Spleen (tissue), 11 donors: ENCODE data around the gene DNAH11. TPM values are rescaled to one million over a fixed set of nuclear protein-coding genes. Genes with fewer than 3 reads are reported as not detected.

ENCODE experiments used
- DNase-seq: peaks from one replicate; pipeline ENCODE4 v3.0.0-alpha.2; 2020
- H3K27ac ChIP-seq, 8 donors: fragments of 200-600 bp; sonication (generic) in 7 of 8; 1 replicate in 4 of 8; 2 replicates in 4 of 8; pipeline versions ENCODE4 v1.5.0 to v1.8.0; 2016 to 2021; ENCODE audit warnings: inconsistent platforms in 4 of 8, mild to moderate bottlenecking in 4 of 8, moderate library complexity in 1 of 8
- H3K27me3 ChIP-seq, 7 donors: fragments of 200-600 bp; sonication (generic) in 6 of 7; replicated peaks in 1 of 7; 1 replicate in 4 of 7; 2 replicates in 3 of 7; pipeline versions ENCODE4 v1.5.0 to v1.8.0; 2016 to 2021; ENCODE audit warnings: inconsistent platforms in 3 of 7, mild to moderate bottlenecking in 1 of 7
- H3K36me3 ChIP-seq, 6 donors: fragments of 200-600 bp; sonication (generic) in 5 of 6; 1 replicate in 4 of 6; 2 replicates in 2 of 6; pipeline versions ENCODE4 v1.5.0 to v1.8.0; 2016 to 2021; ENCODE audit warnings: inconsistent platforms in 2 of 6
- H3K4me1 ChIP-seq, 6 donors: fragments of 200-600 bp; sonication (generic) in 5 of 6; 1 replicate in 3 of 6; 2 replicates in 3 of 6; pipeline versions ENCODE4 v1.5.0 to v1.8.0; 2016 to 2021; ENCODE audit warnings: inconsistent platforms in 3 of 6
- H3K4me3 ChIP-seq, 8 donors: fragments of 200-600 bp; sonication (generic) in 7 of 8; 1 replicate in 4 of 8; 2 replicates in 4 of 8; pipeline versions ENCODE4 v1.5.0 to v1.8.0; 2016 to 2021; ENCODE audit warnings: inconsistent platforms in 4 of 8, mild to moderate bottlenecking in 4 of 8, moderate library complexity in 2 of 8
- H3K9me3 ChIP-seq, 8 donors: fragments of 200-600 bp; sonication (generic) in 7 of 8; 1 replicate in 4 of 8; 2 replicates in 4 of 8; pipeline versions ENCODE4 v1.5.0 to v1.8.0; 2016 to 2021; ENCODE audit warnings: inconsistent platforms in 4 of 8
- CTCF ChIP-seq, 11 experiments: fragments of 200-600 bp in 7 of 11; fragments of 450-650 bp in 4 of 11; sonication (generic) in 4 of 11; IDR thresholded peaks in 8 of 11; conservative IDR thresholded peaks in 3 of 11; 1 replicate in 7 of 11; 2 replicates in 4 of 11; pipeline versions ENCODE4 v1.4.0 to v1.8.0; 2016 to 2021; ENCODE audit warnings: antibody characterized with exemption in 11 of 11, inconsistent platforms in 4 of 11, mild to moderate bottlenecking in 1 of 11
- POLR2A ChIP-seq, 3 donors: fragments of 450-650 bp; IDR thresholded peaks; one replicate each; pipeline ENCODE4 v1.5.1; 2017; ENCODE audit warnings: antibody characterized with exemption in 3 of 3, mild to moderate bottlenecking in 1 of 3
- POLR2AphosphoS5 ChIP-seq, 3 donors: sonication (generic); formaldehyde crosslinking; IDR thresholded peaks; one replicate each; pipeline ENCODE4 v1.5.1; 2017; ENCODE audit warnings: antibody characterized with exemption in 3 of 3
- WGBS, 5 donors: extraction: QIAGEN DNeasy Blood & Tissue Kit in 3 of 5; methylation state at CpG; one replicate each; pipeline versions ENCODE4 v1.1.5 to v1.1.7; 2013 to 2018; 5-methylcytosine and 5-hydroxymethylcytosine counted together
- intact Hi-C: fragments of 100-400 bp; cut with DNase I; formaldehyde crosslinking; loops from one replicate; pipeline ENCODE4 v1.15.0; 2023; ENCODE audit warnings: low total_unique reads
- polyA plus RNA-seq, 3 donors: library from polyadenylated mRNA; stranded (reverse); fragments of 200-250 nt; gene quantifications; one replicate each; pipeline ENCODE4 v1.2.1, GENCODE V29; 2013
- total RNA-seq, 7 donors: library from RNA; depleted of rRNA in 3 of 7; stranded (reverse); fragments of >200 nt in 3 of 7; fragmentation: NEBNext Ultra II Directional in 4 of 7; extraction: Animal tissue kit (Norgen Biotek cat#: 25700) in 4 of 7; gene quantifications; one replicate each; pipeline versions ENCODE4 v1.1.0 to v1.2.1, GENCODE V29; 2016 to 2021
- donor health status: healthy with polysubstance abuse.
- donor health status: DM: no; HTN: no; CAD: no; lungs with moderate emphysema.
- donor health status: DM: no; HTN: no; CAD: no.
- donor health status: Bipolar disorder and iron deficiency.
- donor health status: healthy.
- donor health status: DM: no; HTN: no; CAD: no.
- donor health status: DM: yes; HTN: yes; CAD: no.

The DNAH11 gene
- total and polyA plus RNA-seq, 10 donors: 0.28 to 2.1 (median 0.88) TPM

DNA sequence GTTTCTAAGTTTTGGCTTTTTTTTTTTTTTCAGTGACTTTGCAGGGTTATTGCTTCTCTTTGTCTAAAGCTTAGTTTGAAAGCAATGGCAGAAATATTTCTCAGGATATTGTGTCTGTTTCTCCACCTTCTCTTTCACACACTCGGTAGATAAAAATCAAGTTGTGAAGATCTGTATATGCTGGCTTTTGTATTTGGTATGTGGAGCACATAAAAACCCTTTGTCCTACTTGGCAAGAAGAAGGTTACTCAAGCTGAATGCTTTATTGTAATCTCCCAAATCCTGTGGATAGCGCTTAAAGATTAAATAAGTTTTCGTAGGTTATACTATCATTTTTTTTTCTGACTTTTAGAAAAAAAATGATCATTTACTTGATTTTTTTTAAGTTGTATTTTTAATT lies 230.5 kb downstream of the DNAH11 start:
- H3K9me3 ChIP-seq: no peaks in the 10 kb centered on the region
- intact Hi-C loops: no loop called here
- no peaks in the 10 kb centered on the region for H3K4me1 ChIP-seq
- no peak for DNase-seq
- no peak overlapping the region for H3K4me3 ChIP-seq
- H3K36me3 ChIP-seq: no peaks in the 10 kb centered on the region
- TF ChIP-seq POLR2AphosphoS5 (IDR thresholded peaks at IDR 0.05) (no peak), CTCF (IDR thresholded peaks at IDR 0.05 in 8 of 11, conservative IDR thresholded peaks at IDR 0.05 in 3 of 11) (no peak), POLR2A (IDR thresholded peaks at IDR 0.05) (no peak)
- WGBS, 5 donors: 74 to 92% (median 90%) methylated on average over 3 of the region's 3 CpGs
- H3K27ac ChIP-seq: no peak overlapping the region
- H3K27me3 ChIP-seq: peaks cover 0 to 33% (median 0%) of the 10 kb centered on the region in 7 donors

GRCh38 chr7:21777921-21778320 lies 235.1 kb downstream of the DNAH11 start:
- H3K4me1 ChIP-seq: no peaks in the 10 kb centered on the region
- DNase-seq: no peak
- H3K9me3 ChIP-seq: no peaks in the 10 kb centered on the region
- H3K36me3 ChIP-seq: no peaks in the 10 kb centered on the region
- intact Hi-C loops: no loop called here
- H3K27ac ChIP-seq: no peak overlapping the region
- H3K4me3 ChIP-seq: no peak overlapping the region
- H3K27me3 ChIP-seq: peaks cover 0 to 21% (median 0%) of the 10 kb centered on the region in 7 donors
- 66 to 86% (median 82%) methylated on average over 2 of the region's 2 CpGs for WGBS, 5 donors
- no peak for TF ChIP-seq POLR2A (IDR thresholded peaks at IDR 0.05)
- TF ChIP-seq CTCF (IDR thresholded peaks at IDR 0.05 in 8 of 11, conservative IDR thresholded peaks at IDR 0.05 in 3 of 11): no peak

- Histone ChIP-seq H3K27me3 (peaks cover 0 to 17% (median 0%) of the 10 kb centered on the region in 7 donors), H3K4me3 (no peak overlapping the region), H3K36me3 (no peaks in the 10 kb centered on the region), H3K4me1 (no peaks in the 10 kb centered on the region), H3K27ac (no peak overlapping the region), H3K9me3 (no peaks in the 10 kb centered on the region)
- intact Hi-C loops: no loop called here
- no peak for TF ChIP-seq POLR2AphosphoS5 (IDR thresholded peaks at IDR 0.05)
- TF ChIP-seq CTCF (IDR thresholded peaks at IDR 0.05 in 8 of 11, conservative IDR thresholded peaks at IDR 0.05 in 3 of 11): no peak
- no peak for TF ChIP-seq POLR2A (IDR thresholded peaks at IDR 0.05)
- no peak for DNase-seq
- 66 to 84% (median 71%) methylated on average over 9 of the region's 9 CpGs for WGBS, 5 donors
Measured at GRCh38 chr7:21778953-21779352, 236.1 kb downstream of the DNAH11 start.

DNA sequence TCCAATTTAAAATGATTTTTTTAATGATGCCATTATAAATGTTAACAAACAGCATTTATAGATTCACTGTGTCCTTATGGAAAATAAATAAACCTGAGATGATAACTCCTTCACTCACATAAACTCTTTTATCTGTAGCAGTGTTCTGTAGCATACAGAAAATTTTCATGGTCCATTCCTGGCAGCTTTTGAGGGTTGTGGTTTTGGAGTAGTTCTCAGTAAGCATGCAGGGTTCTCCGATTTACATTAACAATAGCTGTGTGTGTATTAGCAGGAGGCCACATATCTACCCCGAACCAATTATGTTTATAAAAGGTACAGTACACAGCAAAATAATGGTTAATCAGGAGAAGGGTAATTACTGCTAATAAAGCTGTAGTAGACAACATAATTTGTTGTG lies 240.2 kb downstream of the DNAH11 start:
- Histone ChIP-seq H3K4me1 (no peaks in the 10 kb centered on the region), H3K27ac (no peak overlapping the region), H3K9me3 (no peaks in the 10 kb centered on the region), H3K36me3 (no peaks in the 10 kb centered on the region), H3K27me3 (peaks cover 0 to 3% (median 0%) of the 10 kb centered on the region in 7 donors), H3K4me3 (no peak overlapping the region)
- WGBS, 5 donors: 61 to 76% (median 70%) methylated on average over 2 of the region's 2 CpGs
- intact Hi-C loops: no loop called here
- TF ChIP-seq POLR2A (IDR thresholded peaks at IDR 0.05): no peak
- TF ChIP-seq CTCF (IDR thresholded peaks at IDR 0.05 in 8 of 11, conservative IDR thresholded peaks at IDR 0.05 in 3 of 11): no peak
- TF ChIP-seq POLR2AphosphoS5 (IDR thresholded peaks at IDR 0.05): no peak
- no peak for DNase-seq
